ENCODE results near the gene AMBP.

AMBP gene

DNA sequence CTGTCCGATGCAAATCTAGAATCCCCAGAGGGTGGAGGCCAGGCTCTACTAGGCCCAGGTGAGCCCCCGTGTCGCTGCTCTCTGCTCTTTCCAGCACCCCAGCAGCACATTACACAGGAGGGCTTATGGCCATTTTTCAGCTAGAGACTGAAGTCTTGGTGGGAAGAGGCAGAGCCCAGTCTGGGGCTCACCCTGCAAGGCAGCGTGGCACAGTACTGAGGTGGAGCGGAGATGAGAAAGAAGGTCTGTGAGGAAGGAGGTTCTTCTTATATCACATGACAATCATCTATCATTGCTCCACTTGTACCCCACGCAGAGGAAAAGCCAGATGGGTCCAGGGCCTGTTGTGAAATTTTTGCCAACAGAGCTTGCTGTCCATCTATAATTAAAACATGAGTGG lies 31.0 kb upstream of the AMBP start:
- H3K79me2 ChIP-seq (ENCODE audit: low read length): no peaks in the 10 kb centered on the region
- H3K4me1 ChIP-seq (ENCODE audit: low read length): no peaks in the 10 kb centered on the region
- H3F3A ChIP-seq (ENCODE audit: insufficient read depth, low read length): no peaks in the 10 kb centered on the region
- H3K27ac ChIP-seq (ENCODE audit: low read length): no peak overlapping the region
- H3K36me3 ChIP-seq (replicated peaks; ENCODE audit: insufficient read depth, low read length): no peaks in the 10 kb centered on the region
- no peak overlapping the region for H3K4me3 ChIP-seq (ENCODE audit: low read length)
- H2AFZ ChIP-seq (ENCODE audit: low read length): no peak overlapping the region
- H3K9me2 ChIP-seq (replicated peaks; ENCODE audit: insufficient read depth, low read length): no peaks in the 10 kb centered on the region
- no peak for DNase-seq
- no peaks in the 10 kb centered on the region for H4K20me1 ChIP-seq (ENCODE audit: insufficient read depth, low read length)
- H3K9ac ChIP-seq (ENCODE audit: low read length): no peak overlapping the region
- TF ChIP-seq EZH2phosphoT487 (IDR thresholded peaks at IDR 0.05; ENCODE audit: low read length) (no peak), EZH2 (optimal IDR thresholded peaks at IDR 0.05; ENCODE audit: low read depth, low read length) (no peak)
- TF ChIP-seq, protein P1, sequence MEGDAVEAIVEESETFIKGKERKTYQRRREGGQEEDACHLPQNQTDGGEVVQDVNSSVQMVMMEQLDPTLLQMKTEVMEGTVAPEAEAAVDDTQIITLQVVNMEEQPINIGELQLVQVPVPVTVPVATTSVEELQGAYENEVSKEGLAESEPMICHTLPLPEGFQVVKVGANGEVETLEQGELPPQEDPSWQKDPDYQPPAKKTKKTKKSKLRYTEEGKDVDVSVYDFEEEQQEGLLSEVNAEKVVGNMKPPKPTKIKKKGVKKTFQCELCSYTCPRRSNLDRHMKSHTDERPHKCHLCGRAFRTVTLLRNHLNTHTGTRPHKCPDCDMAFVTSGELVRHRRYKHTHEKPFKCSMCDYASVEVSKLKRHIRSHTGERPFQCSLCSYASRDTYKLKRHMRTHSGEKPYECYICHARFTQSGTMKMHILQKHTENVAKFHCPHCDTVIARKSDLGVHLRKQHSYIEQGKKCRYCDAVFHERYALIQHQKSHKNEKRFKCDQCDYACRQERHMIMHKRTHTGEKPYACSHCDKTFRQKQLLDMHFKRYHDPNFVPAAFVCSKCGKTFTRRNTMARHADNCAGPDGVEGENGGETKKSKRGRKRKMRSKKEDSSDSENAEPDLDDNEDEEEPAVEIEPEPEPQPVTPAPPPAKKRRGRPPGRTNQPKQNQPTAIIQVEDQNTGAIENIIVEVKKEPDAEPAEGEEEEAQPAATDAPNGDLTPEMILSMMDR (IDR thresholded peaks at IDR 0.05; ENCODE audit: low read length): no peak
- no peaks in the 10 kb centered on the region for H3K9me3 ChIP-seq (replicated peaks; ENCODE audit: insufficient read depth, low read length)
- no peak overlapping the region for H3K4me2 ChIP-seq (ENCODE audit: low read depth, low read length)
- no peaks in the 10 kb centered on the region for H3K27me3 ChIP-seq (replicated peaks; ENCODE audit: insufficient read depth, low read length)

DNA sequence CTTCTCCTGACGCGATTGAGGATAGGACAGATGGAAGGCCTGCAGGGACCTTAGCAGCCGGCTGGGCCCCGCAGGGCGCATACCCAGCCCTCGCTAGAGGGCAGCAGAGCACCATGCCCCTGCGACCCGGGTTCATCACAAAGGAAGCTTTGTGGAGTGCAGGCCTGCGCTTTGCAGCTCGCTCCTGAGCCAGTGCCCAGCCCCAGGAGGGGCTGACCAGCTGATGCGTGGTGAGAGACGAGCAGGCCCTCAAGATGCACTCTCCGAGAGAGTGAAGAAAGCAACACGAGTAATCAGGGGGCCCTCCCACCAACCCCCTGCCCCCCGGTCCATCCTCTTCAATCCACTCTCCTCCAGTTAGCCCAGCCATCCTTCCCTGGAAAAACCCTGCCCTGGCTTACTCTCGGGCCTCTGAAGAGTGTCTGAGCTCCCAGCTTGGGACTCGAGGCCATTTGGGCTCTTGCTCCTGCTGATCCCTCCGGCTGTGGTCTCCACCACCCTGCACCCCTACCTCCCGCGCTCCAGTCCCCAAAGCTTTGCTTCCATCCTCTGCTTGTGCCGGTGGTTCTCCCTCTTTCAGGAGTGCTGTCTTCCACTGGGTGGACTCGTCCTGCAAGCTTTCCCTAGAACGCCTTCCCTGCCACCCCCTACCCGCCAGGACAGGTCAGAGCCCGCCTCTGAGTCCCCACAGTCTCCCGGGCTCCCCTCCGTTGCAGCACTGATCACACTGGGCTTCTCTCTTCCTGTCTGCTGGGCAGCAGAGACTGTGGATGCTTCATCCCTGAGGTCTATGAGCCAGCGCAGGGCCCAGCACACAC lies 30.1 kb upstream of the AMBP start:
- no peak overlapping the region for H3K9ac ChIP-seq (ENCODE audit: low read length)
- no peaks in the 10 kb centered on the region for H3K4me1 ChIP-seq (ENCODE audit: low read length)
- no peak overlapping the region for H3K4me2 ChIP-seq (ENCODE audit: low read depth, low read length)
- H3K27me3 ChIP-seq (replicated peaks; ENCODE audit: insufficient read depth, low read length): no peaks in the 10 kb centered on the region
- no peak overlapping the region for H3K4me3 ChIP-seq (ENCODE audit: low read length)
- no peaks in the 10 kb centered on the region for H3K79me2 ChIP-seq (ENCODE audit: low read length)
- TF ChIP-seq EZH2 (optimal IDR thresholded peaks at IDR 0.05; ENCODE audit: low read depth, low read length) (no peak), EZH2phosphoT487 (IDR thresholded peaks at IDR 0.05; ENCODE audit: low read length) (no peak)
- TF ChIP-seq, protein P1 (IDR thresholded peaks at IDR 0.05; ENCODE audit: low read length): peak; percentile 94
- H3K27ac ChIP-seq (ENCODE audit: low read length): no peak overlapping the region
- no peak overlapping the region for H2AFZ ChIP-seq (ENCODE audit: low read length)
- no peaks in the 10 kb centered on the region for H3K9me2 ChIP-seq (replicated peaks; ENCODE audit: insufficient read depth, low read length)
- H4K20me1 ChIP-seq (ENCODE audit: insufficient read depth, low read length): no peaks in the 10 kb centered on the region
- no peaks in the 10 kb centered on the region for H3F3A ChIP-seq (ENCODE audit: insufficient read depth, low read length)
- H3K9me3 ChIP-seq (replicated peaks; ENCODE audit: insufficient read depth, low read length): no peaks in the 10 kb centered on the region
- H3K36me3 ChIP-seq (replicated peaks; ENCODE audit: insufficient read depth, low read length): no peaks in the 10 kb centered on the region
- peak; percentile 45 for DNase-seq

DNA sequence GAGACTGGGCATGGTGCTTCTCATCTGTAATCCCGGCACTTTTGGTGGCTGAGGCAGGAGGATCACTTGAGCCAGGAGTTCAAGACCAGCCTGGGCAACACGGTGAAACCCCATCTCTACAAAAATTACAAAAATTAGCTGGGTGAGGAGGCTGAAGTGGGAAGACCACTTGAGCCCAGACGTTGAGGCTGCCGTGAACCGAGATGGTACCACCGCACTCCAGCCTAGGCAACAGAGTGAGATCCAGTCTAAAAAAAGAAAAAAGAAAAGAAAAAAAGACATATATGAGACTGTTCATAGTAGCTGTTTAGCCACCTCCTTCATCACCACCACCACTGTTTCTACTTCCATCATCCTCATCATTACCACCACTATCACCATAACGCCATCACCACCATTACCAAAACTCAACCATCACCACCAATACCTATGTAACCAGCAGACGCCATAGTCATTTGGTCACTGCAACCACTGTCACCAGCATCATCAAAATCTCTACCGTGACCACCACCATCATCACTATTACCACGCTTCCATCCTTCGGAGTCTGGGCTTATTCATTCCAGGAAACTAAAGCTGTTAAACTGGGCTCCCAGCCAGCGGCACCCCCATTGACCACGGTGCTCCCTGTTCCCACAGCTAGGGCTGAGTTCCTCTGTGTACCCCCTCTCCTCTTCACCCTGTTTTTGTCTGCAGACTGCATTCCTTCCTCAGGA lies 29.3 kb upstream of the AMBP start:
- no peak for TF ChIP-seq EZH2 (optimal IDR thresholded peaks at IDR 0.05; ENCODE audit: low read depth, low read length)
- TF ChIP-seq EZH2phosphoT487 (IDR thresholded peaks at IDR 0.05; ENCODE audit: low read length): no peak
- TF ChIP-seq, protein P1 (IDR thresholded peaks at IDR 0.05; ENCODE audit: low read length): no peak
- H3K27ac ChIP-seq (ENCODE audit: low read length): no peak overlapping the region

More for the DNA sequence above, 29.3 kb upstream of the AMBP start:
- DNase-seq: no peak
- H3K9ac ChIP-seq (ENCODE audit: low read length): no peak overlapping the region
- H3K9me3 ChIP-seq (replicated peaks; ENCODE audit: insufficient read depth, low read length): no peaks in the 10 kb centered on the region
- no peaks in the 10 kb centered on the region for H3K79me2 ChIP-seq (ENCODE audit: low read length)
- H4K20me1 ChIP-seq (ENCODE audit: insufficient read depth, low read length): no peaks in the 10 kb centered on the region
- H2AFZ ChIP-seq (ENCODE audit: low read length): no peak overlapping the region
- no peaks in the 10 kb centered on the region for H3K27me3 ChIP-seq (replicated peaks; ENCODE audit: insufficient read depth, low read length)
- H3K4me3 ChIP-seq (ENCODE audit: low read length): no peak overlapping the region
- no peaks in the 10 kb centered on the region for H3K36me3 ChIP-seq (replicated peaks; ENCODE audit: insufficient read depth, low read length)
- H3K4me1 ChIP-seq (ENCODE audit: low read length): no peaks in the 10 kb centered on the region
- no peak overlapping the region for H3K4me2 ChIP-seq (ENCODE audit: low read depth, low read length)
- H3F3A ChIP-seq (ENCODE audit: insufficient read depth, low read length): no peaks in the 10 kb centered on the region
- no peaks in the 10 kb centered on the region for H3K9me2 ChIP-seq (replicated peaks; ENCODE audit: insufficient read depth, low read length)

All from MM.1S (cell line).